Right lobe of liver (tissue), 6 donors: ENCODE measurements around the gene EPHA1. TPM values are rescaled to one million over a fixed set of nuclear protein-coding genes. Genes with fewer than 3 reads are reported as not detected.

Experiments
- ATAC-seq, 4 donors: fragments of 200-7000 bp; cut with Tn5 transposase; one replicate each; pipeline ENCODE4 v1.9.1; 2020; ENCODE audit warnings: mild to moderate bottlenecking in 4 of 4, moderate library complexity in 4 of 4
- DNase-seq, 3 donors: peaks; one replicate each; pipeline ENCODE4 v3.0.0-alpha.2; 2020
- H3K27ac ChIP-seq, 3 donors: fragments of 200-600 bp; one replicate each; pipeline ENCODE4 v1.8.0; 2022
- H3K27me3 ChIP-seq, 2 donors: fragments of 200-600 bp; one replicate each; pipeline ENCODE4 v1.8.0; 2022
- H3K36me3 ChIP-seq, 4 donors: fragments of 200-600 bp; sonication (generic) in 1 of 4; one replicate each; pipeline versions ENCODE4 v1.5.1 to v1.8.0; 2017 to 2022; ENCODE audit warnings: control low read depth in 1 of 4
- H3K4me1 ChIP-seq, 4 donors: fragments of 200-600 bp; sonication (generic) in 1 of 4; one replicate each; pipeline versions ENCODE4 v1.5.1 to v1.8.0; 2017 to 2022; ENCODE audit warnings: control low read depth in 1 of 4
- H3K4me3 ChIP-seq, 3 donors: fragments of 200-600 bp; one replicate each; pipeline ENCODE4 v1.8.0; 2022
- H3K9me3 ChIP-seq, 4 donors: fragments of 200-600 bp; sonication (generic) in 1 of 4; one replicate each; pipeline versions ENCODE4 v1.5.1 to v1.8.0; 2017 to 2022; ENCODE audit warnings: control low read depth in 1 of 4
- POLR2A ChIP-seq: fragments of 450-650 bp; IDR thresholded peaks from one replicate; pipeline ENCODE4 v1.6.1; 2017; ENCODE audit warnings: antibody characterized with exemption, mild to moderate bottlenecking
- WGBS: methylation state at CpG from one replicate; pipeline ENCODE4 v1.1.6; 2018; ENCODE audit warnings: low coverage, low lambda C conversion rate; ENCODE audit not compliant: insufficient coverage; ENCODE audit errors: missing lambda C conversion rate; 5-methylcytosine and 5-hydroxymethylcytosine counted together
- intact Hi-C, 2 donors: fragments of 100-400 bp; cut with DNase I; formaldehyde crosslinking; loops; one replicate each; pipeline versions ENCODE4 v1.11.2 to v1.14.1; 2022
- total RNA-seq, 6 experiments: library from RNA; depleted of rRNA in 2 of 6; stranded (reverse); fragments of >200 nt in 2 of 6; fragmentation: NEBNext Ultra II Directional in 3 of 6; extraction: Animal tissue kit (Norgen Biotek cat#: 25700) in 3 of 6; gene quantifications; one replicate each; pipeline versions ENCODE4 v1.1.0 to v1.2.4, GENCODE V29; 2016 to 2023
- TF ChIP-seq, protein P1 (sequence below), 4 donors: fragments of 200-600 bp in 3 of 4; fragments of 450-650 bp in 1 of 4; IDR thresholded peaks; one replicate each; pipeline versions ENCODE4 v1.5.1 to v1.8.0; 2016 to 2022; ENCODE audit warnings: antibody characterized with exemption in 4 of 4, mild to moderate bottlenecking in 2 of 4
- donor health status: DM: no; HTN: yes; CAD: no.
- donor health status: DM: no; HTN: no; CAD: no.
- donor health status: DM: no; HTN: no; CAD: no.
- donor health status: DM: no; HTN: yes; CAD: no.
- donor health status: DM: no; HTN: yes; CAD: no.

Gene EPHA1
- total RNA-seq, 6 experiments from 2014 or later, result 12.6 to 41.3 (median 16.5) TPM

- Histone ChIP-seq H3K4me1 (peaks cover 0 to 31% (median 13%) of the 10 kb centered on the region in 4 donors), H3K36me3 (no peaks in the 10 kb centered on the region), H3K9me3 (no peaks in the 10 kb centered on the region), H3K27ac (no peak overlapping the region), H3K4me3 (no peak overlapping the region), H3K27me3 (no peaks in the 10 kb centered on the region)
- intact Hi-C loops, result no loop called here
- no peak for ATAC-seq
- DNase-seq, result no peak
- WGBS, result 40% methylated on average over 1 of the region's 12 CpGs
- TF ChIP-seq, protein P1, sequence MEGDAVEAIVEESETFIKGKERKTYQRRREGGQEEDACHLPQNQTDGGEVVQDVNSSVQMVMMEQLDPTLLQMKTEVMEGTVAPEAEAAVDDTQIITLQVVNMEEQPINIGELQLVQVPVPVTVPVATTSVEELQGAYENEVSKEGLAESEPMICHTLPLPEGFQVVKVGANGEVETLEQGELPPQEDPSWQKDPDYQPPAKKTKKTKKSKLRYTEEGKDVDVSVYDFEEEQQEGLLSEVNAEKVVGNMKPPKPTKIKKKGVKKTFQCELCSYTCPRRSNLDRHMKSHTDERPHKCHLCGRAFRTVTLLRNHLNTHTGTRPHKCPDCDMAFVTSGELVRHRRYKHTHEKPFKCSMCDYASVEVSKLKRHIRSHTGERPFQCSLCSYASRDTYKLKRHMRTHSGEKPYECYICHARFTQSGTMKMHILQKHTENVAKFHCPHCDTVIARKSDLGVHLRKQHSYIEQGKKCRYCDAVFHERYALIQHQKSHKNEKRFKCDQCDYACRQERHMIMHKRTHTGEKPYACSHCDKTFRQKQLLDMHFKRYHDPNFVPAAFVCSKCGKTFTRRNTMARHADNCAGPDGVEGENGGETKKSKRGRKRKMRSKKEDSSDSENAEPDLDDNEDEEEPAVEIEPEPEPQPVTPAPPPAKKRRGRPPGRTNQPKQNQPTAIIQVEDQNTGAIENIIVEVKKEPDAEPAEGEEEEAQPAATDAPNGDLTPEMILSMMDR (IDR thresholded peaks at IDR 0.05), result no peak
- TF ChIP-seq POLR2A, result no peak
Measured at GRCh38 chr7:143401265-143401664, 7.4 kb downstream of the EPHA1 start.

- DNase-seq, result no peak
- TF ChIP-seq, protein P1 (IDR thresholded peaks at IDR 0.05), result no peak
- TF ChIP-seq POLR2A, result no peak
- WGBS, result 92% methylated on average over 7 of the region's 20 CpGs
- no peaks in the 10 kb centered on the region for H3K27me3 ChIP-seq
- H3K9me3 ChIP-seq, result no peaks in the 10 kb centered on the region
- ATAC-seq, result no peak
- H3K4me1 ChIP-seq, result peaks cover 0 to 46% (median 20%) of the 10 kb centered on the region in 4 donors
- no peak overlapping the region for H3K4me3 ChIP-seq
- H3K36me3 ChIP-seq, result no peaks in the 10 kb centered on the region
- intact Hi-C loops, result no loop called here
- no peak overlapping the region for H3K27ac ChIP-seq
Measured at GRCh38 chr7:143399642-143400041, 9.0 kb downstream of the EPHA1 start.

DNA sequence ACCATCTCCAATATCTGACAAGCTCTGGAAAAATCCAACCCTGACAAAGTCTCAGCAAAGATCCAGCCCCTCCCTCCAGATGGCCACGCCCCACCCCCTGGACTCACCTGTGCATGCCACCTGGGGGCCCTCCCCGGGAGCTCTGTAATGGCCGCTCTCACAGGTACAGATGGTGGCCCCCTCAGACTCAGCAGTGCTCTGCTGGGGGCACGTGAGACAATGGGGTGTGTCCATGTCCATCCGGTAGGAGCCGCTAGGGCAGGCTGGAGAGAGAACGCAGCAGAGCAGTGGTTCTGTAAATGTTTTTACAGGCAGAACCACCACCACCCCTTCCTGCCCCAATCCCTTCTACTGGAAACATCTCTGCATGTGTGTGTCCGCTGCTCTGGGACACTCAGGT, 9.5 kb downstream of the EPHA1 start:
- no CpG with 5 or more reads among the region's 8 CpGs for WGBS
- no peaks in the 10 kb centered on the region for H3K36me3 ChIP-seq
- intact Hi-C loops, result no loop called here
- ATAC-seq, result no peak
- no peaks in the 10 kb centered on the region for H3K9me3 ChIP-seq
- TF ChIP-seq, protein P1 (IDR thresholded peaks at IDR 0.05), result no peak
- TF ChIP-seq POLR2A, result no peak
- H3K4me1 ChIP-seq, result peaks cover 0 to 49% (median 23%) of the 10 kb centered on the region in 4 donors
- no peak overlapping the region for H3K4me3 ChIP-seq
- H3K27me3 ChIP-seq, result no peaks in the 10 kb centered on the region
- H3K27ac ChIP-seq, result no peak overlapping the region
- DNase-seq, result no peak

DNA sequence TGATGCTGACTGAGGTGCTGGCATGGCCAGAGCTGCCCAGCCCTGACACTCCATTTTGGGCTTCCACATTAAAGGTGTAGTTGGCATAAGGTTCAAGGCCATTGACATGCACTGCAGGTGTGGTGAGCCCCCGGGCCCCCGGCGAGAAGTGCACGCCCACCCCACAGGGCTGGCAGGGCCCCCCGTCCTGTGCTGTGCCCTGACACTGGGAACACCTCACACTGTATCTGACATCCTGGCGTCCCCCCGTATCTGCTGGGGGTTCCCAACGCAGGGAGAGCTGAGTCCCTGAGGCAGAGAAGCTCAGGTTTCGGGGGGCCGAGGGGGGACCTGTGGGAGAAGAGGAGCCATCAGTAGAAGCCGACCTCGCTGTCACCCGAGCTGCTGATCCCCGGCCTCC, 10.0 kb downstream of the EPHA1 start:
- Histone ChIP-seq H3K36me3 (no peaks in the 10 kb centered on the region), H3K9me3 (no peaks in the 10 kb centered on the region), H3K27me3 (no peaks in the 10 kb centered on the region), H3K4me1 (peaks cover 0 to 54% (median 26%) of the 10 kb centered on the region in 4 donors), H3K27ac (no peak overlapping the region), H3K4me3 (no peak overlapping the region)
- DNase-seq (no peak), ATAC-seq (no peak)
- no CpG with 5 or more reads among the region's 14 CpGs for WGBS
- intact Hi-C loops, result no loop called here
- TF ChIP-seq POLR2A, result no peak
- TF ChIP-seq, protein P1 (IDR thresholded peaks at IDR 0.05), result no peak
